HG03139 (cell line): ENCODE data around the gene TPSG1.

Source experiments
- ATAC-seq: cut with Tn5 transposase; IDR thresholded peaks from one replicate; pipeline ENCODE4 v1.9.1; 2021; ENCODE audit not compliant: unreplicated experiment

The TPSG1 gene

DNA sequence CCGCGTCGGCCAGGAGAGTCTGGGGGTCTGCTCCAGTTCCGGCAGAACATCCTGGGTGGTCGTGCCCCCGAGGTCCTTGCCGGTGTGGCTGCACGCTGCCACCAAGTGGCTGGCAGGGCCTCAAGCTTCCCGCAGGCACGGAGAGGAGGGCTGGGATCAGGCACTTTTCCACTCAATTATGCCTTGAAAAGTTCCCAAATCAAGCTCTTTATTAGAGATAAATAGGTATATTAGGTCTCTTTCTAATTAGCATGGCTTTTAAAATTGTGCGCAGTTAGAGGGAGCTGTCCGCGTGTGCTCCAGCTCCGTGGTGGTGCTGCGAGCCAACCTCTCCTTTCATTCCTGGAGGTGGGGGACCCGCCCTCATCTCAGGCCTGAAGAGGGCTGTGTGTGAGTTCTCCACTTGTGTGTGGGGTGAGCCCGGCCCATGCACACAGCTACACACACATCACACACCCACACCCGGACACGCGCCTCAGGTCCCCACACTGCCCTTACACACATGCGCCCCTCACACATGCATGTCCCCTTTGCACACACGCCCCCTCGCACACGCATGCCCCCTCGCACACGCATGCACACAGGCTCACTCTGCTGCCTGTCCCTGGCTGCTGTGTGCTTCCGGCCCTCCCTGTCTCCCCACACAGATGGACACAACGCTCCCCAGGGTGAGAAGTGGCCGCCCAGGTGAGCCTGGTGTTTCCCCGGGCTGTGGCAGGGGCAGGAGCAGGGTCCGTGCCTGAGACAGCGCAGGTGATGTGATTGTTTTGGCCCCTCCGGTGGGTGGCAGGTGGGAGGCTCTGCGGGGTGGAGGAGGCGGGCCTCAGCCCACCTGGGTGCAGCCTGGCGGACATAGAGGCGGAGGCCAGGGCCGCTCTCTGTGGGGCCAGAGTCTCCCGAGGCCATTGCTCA is 43.4 kb downstream of the TPSG1 start:
- ATAC-seq, result no peak

DNA sequence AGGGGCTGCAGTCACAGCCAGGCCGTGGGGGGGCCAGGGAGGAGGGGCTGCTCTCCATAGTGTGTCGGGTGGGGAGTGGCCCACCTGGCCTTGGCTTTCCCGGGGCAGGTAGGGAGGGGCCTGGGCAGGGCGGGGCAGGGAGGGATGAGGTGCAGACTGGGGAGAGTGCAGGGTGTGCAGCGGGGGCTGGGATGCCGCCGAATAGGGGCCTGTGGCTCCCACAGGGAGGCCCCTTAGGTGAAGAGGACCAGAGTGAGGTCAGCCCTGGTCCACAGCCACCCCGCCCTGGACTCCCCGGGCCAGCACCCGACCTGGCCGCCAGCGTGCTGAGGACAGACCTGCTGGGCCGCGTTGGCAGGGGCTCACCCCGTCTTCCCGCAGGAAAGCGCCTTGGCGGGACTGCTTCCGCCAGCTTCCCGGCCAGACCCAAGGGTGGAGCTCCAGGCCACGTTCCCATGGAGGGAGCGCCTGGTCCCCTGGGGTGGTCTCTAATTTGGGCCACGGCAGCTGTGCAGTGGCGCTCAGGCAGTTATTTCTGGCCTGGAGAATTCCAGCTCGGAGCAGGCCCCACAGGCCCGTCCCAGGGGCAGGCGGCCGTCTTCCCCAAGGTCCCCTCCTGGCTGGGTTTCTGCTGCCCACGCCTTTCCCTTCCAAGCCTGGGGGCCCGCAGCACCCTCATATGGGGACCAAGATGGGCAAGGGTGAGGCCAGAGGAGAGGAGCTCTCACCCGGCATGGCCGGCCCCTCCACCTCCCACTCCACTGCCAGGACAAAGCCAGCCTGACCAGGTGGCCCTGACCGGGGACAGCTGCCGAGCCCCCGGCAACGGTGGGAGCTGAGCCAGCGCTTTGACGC is 44.3 kb downstream of the TPSG1 start:
- ATAC-seq, result no peak

- no peak for ATAC-seq
Measured at GRCh38 chr16:1178295-1178910, 46.7 kb downstream of the TPSG1 start.

- ATAC-seq, result no peak
Measured at GRCh38 chr16:1177750-1178149, 47.3 kb downstream of the TPSG1 start.

DNA sequence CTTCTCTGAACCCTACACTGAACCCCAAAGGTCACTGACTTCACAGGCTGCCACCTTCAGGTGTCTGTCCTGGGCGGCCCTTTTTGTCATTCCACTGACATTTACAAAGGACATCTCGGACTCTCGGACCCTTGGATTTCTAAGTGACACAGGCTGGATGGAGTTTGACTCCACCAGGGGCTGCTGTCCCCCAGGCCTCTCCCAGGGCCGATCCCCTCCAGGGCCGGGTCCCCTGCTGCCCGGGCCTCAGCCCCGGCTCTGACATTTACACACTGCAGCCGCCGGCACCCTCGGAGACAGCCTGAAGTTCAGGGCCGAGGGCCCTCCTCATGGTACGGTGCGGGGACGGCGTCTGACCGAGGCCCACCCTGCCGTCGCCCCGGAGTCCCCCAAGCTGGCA is 48.0 kb downstream of the TPSG1 start:
- ATAC-seq, result no peak

- no peak for ATAC-seq
Measured at GRCh38 chr16:1176280-1176897, 48.7 kb downstream of the TPSG1 start.

- ATAC-seq, result no peak
Measured at GRCh38 chr16:1175566-1176279, 49.3 kb downstream of the TPSG1 start.

- ATAC-seq, result no peak
Measured at GRCh38 chr16:1174477-1175357, 50.4 kb downstream of the TPSG1 start.

GRCh38 chr16:1173788-1174451 is 51.1 kb downstream of the TPSG1 start:
- no peak for ATAC-seq

DNA sequence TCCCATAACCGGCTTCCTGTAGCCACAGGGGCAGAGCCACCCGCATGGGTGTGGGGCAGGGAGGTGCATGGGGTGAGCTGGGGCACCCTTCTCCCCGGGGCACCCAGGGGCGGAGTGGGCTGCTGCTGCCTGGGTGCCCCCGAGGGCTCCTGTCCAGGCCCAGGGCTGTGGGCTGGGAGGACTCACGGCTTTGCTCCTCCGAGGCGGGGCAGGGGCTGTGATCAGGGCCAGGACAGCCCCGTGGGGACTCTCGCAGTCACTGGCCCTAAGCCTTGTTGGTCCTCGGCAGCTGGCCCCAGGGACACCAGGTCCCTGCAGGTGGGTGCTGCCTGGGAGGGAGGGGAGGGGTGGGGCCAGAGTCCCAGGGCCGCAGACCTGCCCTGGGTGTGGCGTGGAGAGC is 52.4 kb downstream of the TPSG1 start:
- no peak for ATAC-seq

DNA sequence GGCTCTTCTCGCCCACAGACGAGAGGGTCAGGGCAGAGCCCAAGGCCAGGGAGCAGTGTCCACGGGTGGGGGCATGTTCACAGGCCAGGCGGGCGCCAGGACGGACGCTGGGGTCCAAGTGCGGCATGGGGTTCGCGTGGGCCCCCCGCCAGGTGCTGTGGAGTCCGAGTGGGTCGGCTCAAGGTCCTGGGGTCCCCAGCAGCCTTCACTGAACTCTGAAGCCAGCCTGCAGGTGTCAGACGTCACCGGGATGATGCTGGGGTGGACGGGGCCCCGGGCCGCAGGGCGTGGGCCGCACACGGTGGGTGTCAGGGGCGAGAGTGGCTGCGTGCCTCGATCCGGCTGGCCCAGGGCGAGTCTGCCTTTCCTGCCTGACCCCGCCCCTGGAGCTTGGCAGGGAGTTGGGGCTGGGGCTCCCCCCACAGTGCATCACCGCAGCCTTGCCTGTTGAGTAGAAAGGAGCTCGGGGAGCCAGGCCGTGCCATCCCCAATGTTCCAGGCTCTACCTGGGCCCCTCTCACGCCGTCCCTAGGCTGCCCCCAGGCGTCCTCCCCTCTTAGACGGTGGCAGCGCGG is 53.1 kb downstream of the TPSG1 start:
- ATAC-seq, result no peak
